HG02970 (cell line): ENCODE data around the gene CHST14.

ENCODE experiments used
- ATAC-seq: cut with Tn5 transposase; IDR thresholded peaks from one replicate; pipeline ENCODE4 v1.9.1; 2021; ENCODE audit warnings: mild to moderate bottlenecking, moderate library complexity, moderate number of reproducible peaks; ENCODE audit not compliant: unreplicated experiment, low FRiP score

Gene CHST14

GRCh38 chr15:40460404-40460803 is 10.4 kb upstream of the CHST14 start:
- ATAC-seq = no peak

- no peak for ATAC-seq
Observed at GRCh38 chr15:40461958-40462357, 8.8 kb upstream of the CHST14 start.

GRCh38 chr15:40463279-40463678 is 7.5 kb upstream of the CHST14 start:
- ATAC-seq = no peak

GRCh38 chr15:40463886-40464545 is 6.8 kb upstream of the CHST14 start:
- ATAC-seq = no peak

GRCh38 chr15:40464595-40465185 is 6.1 kb upstream of the CHST14 start:
- no peak for ATAC-seq

- ATAC-seq = no peak
Observed at GRCh38 chr15:40465939-40466338, 4.8 kb upstream of the CHST14 start.

GRCh38 chr15:40466426-40467260 is 4.1 kb upstream of the CHST14 start:
- no peak for ATAC-seq

GRCh38 chr15:40467261-40467615 is 3.5 kb upstream of the CHST14 start:
- no peak for ATAC-seq

GRCh38 chr15:40468898-40469331 is 1.9 kb upstream of the CHST14 start:
- no peak for ATAC-seq

- ATAC-seq = no peak
Observed at GRCh38 chr15:40469776-40470390, 901 bp upstream of the CHST14 start.

GRCh38 chr15:40471105-40471807 is 472 bp downstream of the CHST14 start:
- ATAC-seq = no peak

- no peak for ATAC-seq
Observed at GRCh38 chr15:40471808-40472150, 995 bp downstream of the CHST14 start.

GRCh38 chr15:40472171-40472727 is 1.5 kb downstream of the CHST14 start:
- ATAC-seq = no peak

GRCh38 chr15:40474581-40474980 is 3.8 kb downstream of the CHST14 start:
- no peak for ATAC-seq

- ATAC-seq = no peak
Observed at GRCh38 chr15:40477642-40478327, 7.0 kb downstream of the CHST14 start.

- ATAC-seq = no peak
Observed at GRCh38 chr15:40479024-40479423, 8.2 kb downstream of the CHST14 start.

GRCh38 chr15:40481341-40482074 is 10.7 kb downstream of the CHST14 start:
- ATAC-seq = no peak

GRCh38 chr15:40483919-40484318 is 13.1 kb downstream of the CHST14 start:
- ATAC-seq = no peak
